Ovary (tissue), 3 donors: ENCODE results near the gene TWIST1.

Experiments
- POLR2A ChIP-seq: fragments of 450-650 bp; IDR thresholded peaks from one replicate; pipeline ENCODE4 v1.6.1; 2017; ENCODE audit warnings: antibody characterized with exemption, mild to moderate bottlenecking, moderate library complexity
- TF ChIP-seq, protein P1 (sequence below), 3 donors: fragments of 450-650 bp in 2 of 3; fragments of 200-600 bp in 1 of 3; IDR thresholded peaks; one replicate each; pipeline versions ENCODE4 v1.5.1 to v1.8.0; 2016 to 2022; ENCODE audit warnings: antibody characterized with exemption in 3 of 3, mild to moderate bottlenecking in 1 of 3
- donor health status: DM: no; HTN: no; CAD: no.

- TF ChIP-seq, protein P1, sequence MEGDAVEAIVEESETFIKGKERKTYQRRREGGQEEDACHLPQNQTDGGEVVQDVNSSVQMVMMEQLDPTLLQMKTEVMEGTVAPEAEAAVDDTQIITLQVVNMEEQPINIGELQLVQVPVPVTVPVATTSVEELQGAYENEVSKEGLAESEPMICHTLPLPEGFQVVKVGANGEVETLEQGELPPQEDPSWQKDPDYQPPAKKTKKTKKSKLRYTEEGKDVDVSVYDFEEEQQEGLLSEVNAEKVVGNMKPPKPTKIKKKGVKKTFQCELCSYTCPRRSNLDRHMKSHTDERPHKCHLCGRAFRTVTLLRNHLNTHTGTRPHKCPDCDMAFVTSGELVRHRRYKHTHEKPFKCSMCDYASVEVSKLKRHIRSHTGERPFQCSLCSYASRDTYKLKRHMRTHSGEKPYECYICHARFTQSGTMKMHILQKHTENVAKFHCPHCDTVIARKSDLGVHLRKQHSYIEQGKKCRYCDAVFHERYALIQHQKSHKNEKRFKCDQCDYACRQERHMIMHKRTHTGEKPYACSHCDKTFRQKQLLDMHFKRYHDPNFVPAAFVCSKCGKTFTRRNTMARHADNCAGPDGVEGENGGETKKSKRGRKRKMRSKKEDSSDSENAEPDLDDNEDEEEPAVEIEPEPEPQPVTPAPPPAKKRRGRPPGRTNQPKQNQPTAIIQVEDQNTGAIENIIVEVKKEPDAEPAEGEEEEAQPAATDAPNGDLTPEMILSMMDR (IDR thresholded peaks at IDR 0.05), result no peak
- no peak for TF ChIP-seq POLR2A
Measured at GRCh38 chr7:19128856-19129255, 11.4 kb upstream of the TWIST1 start.
